HepG2 (cell line): ENCODE measurements around the gene AP3M1.

ENCODE experiments used
- BHLHE40 ChIP-seq: IDR thresholded peaks from 2 replicates; pipeline ENCODE4 v1.6.1; 2011; ENCODE audit warnings: low read length, improper control_type of control experiment
- FIP1L1 ChIP-seq: fragments of 200-400 bp; formaldehyde crosslinking; IDR thresholded peaks from 2 replicates; pipeline ENCODE4 v1.6.1; 2018; ENCODE audit warnings: low read depth, mild to moderate bottlenecking, low read length, moderate library complexity, borderline replicate concordance; ENCODE audit not compliant: insufficient read depth
- FOXK2 ChIP-seq: fragments of 450-650 bp; IDR thresholded peaks from 2 replicates; pipeline ENCODE4 v1.6.1; 2016
- NFIC ChIP-seq: IDR thresholded peaks from 2 replicates; pipeline ENCODE4 v1.6.1; 2012; ENCODE audit warnings: mild to moderate bottlenecking, low read length, inconsistent platforms
- POLR2AphosphoS5 ChIP-seq: IDR thresholded peaks from 2 replicates; pipeline ENCODE4 v1.6.1; 2012; ENCODE audit warnings: low read depth, low read length
- RFX1 ChIP-seq: fragments of 450-650 bp; IDR thresholded peaks from 2 replicates; pipeline ENCODE4 v1.6.1; 2017
- TCF7L2 ChIP-seq: IDR thresholded peaks from 2 replicates; pipeline ENCODE4 v1.6.1; 2011; ENCODE audit warnings: mild to moderate bottlenecking, low read depth, low read length, moderate library complexity
- ZNF121 ChIP-seq: sonication (generic); formaldehyde crosslinking; IDR thresholded peaks from 2 replicates; pipeline ENCODE4 v1.5.0; 2020; ENCODE audit warnings: mild to moderate bottlenecking, missing genetic modification reagents
- TF ChIP-seq, protein P1 (sequence below): sonication (generic); formaldehyde crosslinking; IDR thresholded peaks from 2 replicates; pipeline ENCODE4 v1.4.0; 2020; ENCODE audit warnings: missing genetic modification reagents
- TF ChIP-seq, protein P2 (sequence below): sonication (generic); formaldehyde crosslinking; IDR thresholded peaks from 2 replicates; pipeline ENCODE4 v1.5.0; 2020; ENCODE audit warnings: mild to moderate bottlenecking, missing genetic modification reagents, moderate library complexity
- TF ChIP-seq, protein P3 (sequence below): sonication (generic); formaldehyde crosslinking; IDR thresholded peaks from 2 replicates; pipeline ENCODE4 v1.5.0; 2020; ENCODE audit warnings: missing genetic modification reagents
- TF ChIP-seq, protein P4 (sequence below): sonication (generic); formaldehyde crosslinking; IDR thresholded peaks from 2 replicates; pipeline ENCODE4 v1.9.0; 2021; ENCODE audit warnings: missing genetic modification reagents, borderline replicate concordance

DNA sequence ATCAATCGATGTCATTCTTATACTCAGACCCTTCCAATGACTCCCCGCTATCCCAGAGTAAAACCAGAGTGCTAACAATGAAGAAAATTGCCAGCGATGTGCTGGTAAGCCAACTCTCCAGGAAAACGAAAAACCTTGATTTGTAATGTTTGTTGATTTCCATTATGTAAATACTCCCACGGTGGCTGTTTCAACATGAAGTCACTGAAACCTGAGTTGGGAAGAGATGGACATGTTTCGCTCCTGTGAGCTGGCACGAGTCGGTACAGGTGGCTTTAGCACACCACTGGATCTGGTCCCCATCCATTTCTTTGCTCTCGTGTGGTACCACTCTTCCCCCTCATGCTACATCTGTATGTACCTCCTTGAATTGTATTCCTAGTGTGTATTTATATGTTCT lies 52.9 kb downstream of the AP3M1 start:
- no peak for TF ChIP-seq BHLHE40
- TF ChIP-seq FOXK2, result no peak
- TF ChIP-seq FIP1L1, result no peak
- no peak for TF ChIP-seq RFX1
- TF ChIP-seq, protein P1, sequence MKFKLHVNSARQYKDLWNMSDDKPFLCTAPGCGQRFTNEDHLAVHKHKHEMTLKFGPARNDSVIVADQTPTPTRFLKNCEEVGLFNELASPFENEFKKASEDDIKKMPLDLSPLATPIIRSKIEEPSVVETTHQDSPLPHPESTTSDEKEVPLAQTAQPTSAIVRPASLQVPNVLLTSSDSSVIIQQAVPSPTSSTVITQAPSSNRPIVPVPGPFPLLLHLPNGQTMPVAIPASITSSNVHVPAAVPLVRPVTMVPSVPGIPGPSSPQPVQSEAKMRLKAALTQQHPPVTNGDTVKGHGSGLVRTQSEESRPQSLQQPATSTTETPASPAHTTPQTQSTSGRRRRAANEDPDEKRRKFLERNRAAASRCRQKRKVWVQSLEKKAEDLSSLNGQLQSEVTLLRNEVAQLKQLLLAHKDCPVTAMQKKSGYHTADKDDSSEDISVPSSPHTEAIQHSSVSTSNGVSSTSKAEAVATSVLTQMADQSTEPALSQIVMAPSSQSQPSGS (CRISPR knock-in tag), result no peak
- TF ChIP-seq, protein P2, sequence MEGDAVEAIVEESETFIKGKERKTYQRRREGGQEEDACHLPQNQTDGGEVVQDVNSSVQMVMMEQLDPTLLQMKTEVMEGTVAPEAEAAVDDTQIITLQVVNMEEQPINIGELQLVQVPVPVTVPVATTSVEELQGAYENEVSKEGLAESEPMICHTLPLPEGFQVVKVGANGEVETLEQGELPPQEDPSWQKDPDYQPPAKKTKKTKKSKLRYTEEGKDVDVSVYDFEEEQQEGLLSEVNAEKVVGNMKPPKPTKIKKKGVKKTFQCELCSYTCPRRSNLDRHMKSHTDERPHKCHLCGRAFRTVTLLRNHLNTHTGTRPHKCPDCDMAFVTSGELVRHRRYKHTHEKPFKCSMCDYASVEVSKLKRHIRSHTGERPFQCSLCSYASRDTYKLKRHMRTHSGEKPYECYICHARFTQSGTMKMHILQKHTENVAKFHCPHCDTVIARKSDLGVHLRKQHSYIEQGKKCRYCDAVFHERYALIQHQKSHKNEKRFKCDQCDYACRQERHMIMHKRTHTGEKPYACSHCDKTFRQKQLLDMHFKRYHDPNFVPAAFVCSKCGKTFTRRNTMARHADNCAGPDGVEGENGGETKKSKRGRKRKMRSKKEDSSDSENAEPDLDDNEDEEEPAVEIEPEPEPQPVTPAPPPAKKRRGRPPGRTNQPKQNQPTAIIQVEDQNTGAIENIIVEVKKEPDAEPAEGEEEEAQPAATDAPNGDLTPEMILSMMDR (CRISPR knock-in tag), result no peak
- TF ChIP-seq, protein P3, sequence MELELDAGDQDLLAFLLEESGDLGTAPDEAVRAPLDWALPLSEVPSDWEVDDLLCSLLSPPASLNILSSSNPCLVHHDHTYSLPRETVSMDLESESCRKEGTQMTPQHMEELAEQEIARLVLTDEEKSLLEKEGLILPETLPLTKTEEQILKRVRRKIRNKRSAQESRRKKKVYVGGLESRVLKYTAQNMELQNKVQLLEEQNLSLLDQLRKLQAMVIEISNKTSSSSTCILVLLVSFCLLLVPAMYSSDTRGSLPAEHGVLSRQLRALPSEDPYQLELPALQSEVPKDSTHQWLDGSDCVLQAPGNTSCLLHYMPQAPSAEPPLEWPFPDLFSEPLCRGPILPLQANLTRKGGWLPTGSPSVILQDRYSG (CRISPR knock-in tag), result no peak
- TF ChIP-seq ZNF121 (CRISPR knock-in tag), result no peak
- TF ChIP-seq NFIC, result no peak
- no peak for TF ChIP-seq POLR2AphosphoS5
- no peak for TF ChIP-seq TCF7L2
- TF ChIP-seq, protein P4, sequence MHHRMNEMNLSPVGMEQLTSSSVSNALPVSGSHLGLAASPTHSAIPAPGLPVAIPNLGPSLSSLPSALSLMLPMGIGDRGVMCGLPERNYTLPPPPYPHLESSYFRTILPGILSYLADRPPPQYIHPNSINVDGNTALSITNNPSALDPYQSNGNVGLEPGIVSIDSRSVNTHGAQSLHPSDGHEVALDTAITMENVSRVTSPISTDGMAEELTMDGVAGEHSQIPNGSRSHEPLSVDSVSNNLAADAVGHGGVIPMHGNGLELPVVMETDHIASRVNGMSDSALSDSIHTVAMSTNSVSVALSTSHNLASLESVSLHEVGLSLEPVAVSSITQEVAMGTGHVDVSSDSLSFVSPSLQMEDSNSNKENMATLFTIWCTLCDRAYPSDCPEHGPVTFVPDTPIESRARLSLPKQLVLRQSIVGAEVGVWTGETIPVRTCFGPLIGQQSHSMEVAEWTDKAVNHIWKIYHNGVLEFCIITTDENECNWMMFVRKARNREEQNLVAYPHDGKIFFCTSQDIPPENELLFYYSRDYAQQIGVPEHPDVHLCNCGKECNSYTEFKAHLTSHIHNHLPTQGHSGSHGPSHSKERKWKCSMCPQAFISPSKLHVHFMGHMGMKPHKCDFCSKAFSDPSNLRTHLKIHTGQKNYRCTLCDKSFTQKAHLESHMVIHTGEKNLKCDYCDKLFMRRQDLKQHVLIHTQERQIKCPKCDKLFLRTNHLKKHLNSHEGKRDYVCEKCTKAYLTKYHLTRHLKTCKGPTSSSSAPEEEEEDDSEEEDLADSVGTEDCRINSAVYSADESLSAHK (CRISPR knock-in tag), result no peak
